ENCODE data around the gene HDAC3. TPM values are rescaled to one million over a fixed set of nuclear protein-coding genes. Genes with fewer than 3 reads are reported as not detected.

The HDAC3 gene
- total RNA-seq, 2 donors from 2014 or later: 73.3 to 78.9 TPM

DNA sequence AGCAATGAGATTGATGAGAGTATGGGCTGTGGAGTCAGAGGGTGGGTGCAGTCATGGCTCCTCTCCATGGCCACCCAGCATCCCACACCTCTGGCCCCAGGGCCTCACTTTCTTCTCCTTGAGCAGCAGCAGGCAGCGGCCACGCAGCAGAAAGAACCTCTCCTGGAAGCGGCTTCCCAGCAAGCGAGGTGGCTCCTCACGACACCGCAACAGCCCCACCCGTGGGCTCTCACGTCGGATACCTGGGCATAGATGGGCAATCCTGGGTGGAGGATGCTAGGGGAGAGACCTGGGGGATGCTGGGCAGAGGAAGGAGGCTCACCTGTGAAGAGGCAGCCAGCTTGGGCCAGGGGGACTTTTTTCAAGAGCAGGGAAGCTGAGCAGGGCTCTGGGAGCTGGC lies 19.7 kb upstream of the HDAC3 start:
- no peak overlapping the region for H3K4me3 ChIP-seq (ENCODE audit: low read length)
- H3K36me3 ChIP-seq (ENCODE audit: control insufficient read depth, insufficient read depth, low read length): peaks cover 9% of the 10 kb centered on the region
- Mint-ChIP-seq H3K27me3 (ENCODE audit: insufficient read depth) (peaks cover 4% of the 10 kb centered on the region), H3K4me1 (no peaks in the 10 kb centered on the region), H3K9me3 (no peaks in the 10 kb centered on the region), H3K4me3 (no peak overlapping the region), H3K27ac (no peak overlapping the region), H3K36me3 (ENCODE audit: low read depth) (peaks cover 55% of the 10 kb centered on the region)
- no peak for DNase-seq
- H3K27me3 ChIP-seq (ENCODE audit: control insufficient read depth, insufficient read depth, low read length, poor library complexity, severe bottlenecking): no peaks in the 10 kb centered on the region
- TF ChIP-seq, protein P1, sequence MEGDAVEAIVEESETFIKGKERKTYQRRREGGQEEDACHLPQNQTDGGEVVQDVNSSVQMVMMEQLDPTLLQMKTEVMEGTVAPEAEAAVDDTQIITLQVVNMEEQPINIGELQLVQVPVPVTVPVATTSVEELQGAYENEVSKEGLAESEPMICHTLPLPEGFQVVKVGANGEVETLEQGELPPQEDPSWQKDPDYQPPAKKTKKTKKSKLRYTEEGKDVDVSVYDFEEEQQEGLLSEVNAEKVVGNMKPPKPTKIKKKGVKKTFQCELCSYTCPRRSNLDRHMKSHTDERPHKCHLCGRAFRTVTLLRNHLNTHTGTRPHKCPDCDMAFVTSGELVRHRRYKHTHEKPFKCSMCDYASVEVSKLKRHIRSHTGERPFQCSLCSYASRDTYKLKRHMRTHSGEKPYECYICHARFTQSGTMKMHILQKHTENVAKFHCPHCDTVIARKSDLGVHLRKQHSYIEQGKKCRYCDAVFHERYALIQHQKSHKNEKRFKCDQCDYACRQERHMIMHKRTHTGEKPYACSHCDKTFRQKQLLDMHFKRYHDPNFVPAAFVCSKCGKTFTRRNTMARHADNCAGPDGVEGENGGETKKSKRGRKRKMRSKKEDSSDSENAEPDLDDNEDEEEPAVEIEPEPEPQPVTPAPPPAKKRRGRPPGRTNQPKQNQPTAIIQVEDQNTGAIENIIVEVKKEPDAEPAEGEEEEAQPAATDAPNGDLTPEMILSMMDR (conservative IDR thresholded peaks at IDR 0.05): no peak
- H3K9me3 ChIP-seq (ENCODE audit: control insufficient read depth, low read length): no peaks in the 10 kb centered on the region
- H3K4me1 ChIP-seq (ENCODE audit: control insufficient read depth, insufficient read depth, low read length): no peaks in the 10 kb centered on the region
- no peak overlapping the region for H3K9ac ChIP-seq (ENCODE audit: extremely low read depth, low read length, poor library complexity, severe bottlenecking)
- WGBS, 2 experiments (ENCODE audit: insufficient coverage in 1 of 2, insufficient read length in 1 of 2): 92 to 94% methylated on average over 8 to 9 of the region's 9 CpGs
- H3K27ac ChIP-seq (ENCODE audit: low read depth, low read length): no peak overlapping the region

DNA sequence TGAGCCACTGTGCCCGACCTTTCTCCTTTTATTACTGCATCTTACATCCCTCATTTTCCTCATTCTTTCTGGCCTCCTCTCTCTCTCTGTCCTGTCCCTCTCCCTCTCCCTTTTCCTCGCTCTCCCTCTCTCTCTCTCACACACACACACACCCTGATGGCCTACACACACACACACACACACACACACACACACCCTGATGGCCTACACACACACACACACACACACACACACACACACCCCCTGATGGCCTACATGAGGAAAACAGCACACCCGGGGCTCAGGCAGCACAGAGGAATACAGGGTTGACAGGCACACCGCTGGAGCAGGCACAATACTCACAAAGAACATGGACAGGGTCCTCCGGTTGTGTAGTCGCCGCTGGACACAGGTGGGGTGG lies 18.4 kb upstream of the HDAC3 start:
- Histone ChIP-seq H3K36me3 (ENCODE audit: control insufficient read depth, insufficient read depth, low read length) (peaks cover 9% of the 10 kb centered on the region), H3K9me3 (ENCODE audit: control insufficient read depth, low read length) (no peaks in the 10 kb centered on the region), H3K27me3 (ENCODE audit: control insufficient read depth, insufficient read depth, low read length, poor library complexity, severe bottlenecking) (no peaks in the 10 kb centered on the region), H3K9ac (ENCODE audit: extremely low read depth, low read length, poor library complexity, severe bottlenecking) (no peak overlapping the region), H3K4me3 (ENCODE audit: low read length) (no peak overlapping the region), H3K27ac (ENCODE audit: low read depth, low read length) (no peak overlapping the region), H3K4me1 (ENCODE audit: control insufficient read depth, insufficient read depth, low read length) (no peaks in the 10 kb centered on the region)
- no peak for DNase-seq
- TF ChIP-seq, protein P1 (conservative IDR thresholded peaks at IDR 0.05): no peak
- Mint-ChIP-seq H3K27me3 (ENCODE audit: insufficient read depth) (peaks cover 4% of the 10 kb centered on the region), H3K9me3 (no peaks in the 10 kb centered on the region), H3K4me1 (peaks cover 2% of the 10 kb centered on the region), H3K4me3 (no peak overlapping the region), H3K27ac (no peak overlapping the region), H3K36me3 (ENCODE audit: low read depth) (peaks cover 46% of the 10 kb centered on the region)
- 90 to 93% methylated on average over 3 to 7 of the region's 7 CpGs for WGBS, 2 experiments (ENCODE audit: insufficient coverage in 1 of 2, insufficient read length in 1 of 2)

DNA sequence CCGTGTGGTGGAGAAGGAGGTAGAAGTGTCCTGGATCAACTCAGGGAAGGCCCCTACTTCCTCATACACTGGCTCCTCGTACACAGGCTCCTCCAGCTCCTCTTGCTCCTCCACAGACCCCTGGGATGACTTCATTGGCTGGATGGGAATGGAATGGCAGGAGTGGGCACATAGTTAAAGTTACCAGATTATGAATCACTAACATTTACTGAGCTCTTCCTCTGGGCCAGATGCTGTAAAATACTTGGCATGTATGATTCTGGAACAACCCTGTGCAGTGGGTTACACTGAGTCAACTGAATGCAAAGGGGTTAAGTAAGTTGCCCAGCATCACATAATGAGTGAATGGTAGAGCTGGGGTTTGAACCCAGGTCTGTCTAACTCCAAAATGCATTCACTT lies 17.6 kb upstream of the HDAC3 start:
- Histone ChIP-seq H3K9ac (ENCODE audit: extremely low read depth, low read length, poor library complexity, severe bottlenecking) (no peak overlapping the region), H3K4me1 (ENCODE audit: control insufficient read depth, insufficient read depth, low read length) (no peaks in the 10 kb centered on the region), H3K27ac (ENCODE audit: low read depth, low read length) (no peak overlapping the region), H3K9me3 (ENCODE audit: control insufficient read depth, low read length) (no peaks in the 10 kb centered on the region), H3K27me3 (ENCODE audit: control insufficient read depth, insufficient read depth, low read length, poor library complexity, severe bottlenecking) (no peaks in the 10 kb centered on the region), H3K36me3 (ENCODE audit: control insufficient read depth, insufficient read depth, low read length) (peaks cover 9% of the 10 kb centered on the region), H3K4me3 (ENCODE audit: low read length) (no peak overlapping the region)
- WGBS, 2 experiments (ENCODE audit: insufficient coverage in 1 of 2, insufficient read length in 1 of 2): 94% methylated on average over 2 of the region's 2 CpGs; no CpG with 5 or more reads in 1 of the 2 experiments
- TF ChIP-seq, protein P1 (conservative IDR thresholded peaks at IDR 0.05): no peak
- Mint-ChIP-seq H3K9me3 (no peaks in the 10 kb centered on the region), H3K27ac (no peak overlapping the region), H3K4me3 (no peak overlapping the region), H3K27me3 (ENCODE audit: insufficient read depth) (peaks cover 4% of the 10 kb centered on the region), H3K4me1 (peaks cover 2% of the 10 kb centered on the region), H3K36me3 (ENCODE audit: low read depth) (peaks cover 40% of the 10 kb centered on the region)
- no peak for DNase-seq

All from endodermal cell (in vitro differentiated cells).